GM12878 (cell line): ENCODE results near the gene KIFBP. TPM values are rescaled to one million over a fixed set of nuclear protein-coding genes. Genes with fewer than 3 reads are reported as not detected.

Experiments
- ATF3 ChIP-seq: IDR thresholded peaks from 2 replicates; pipeline ENCODE4 v1.6.1; 2011; ENCODE audit warnings: low read depth, mild to moderate bottlenecking, low read length, moderate library complexity, borderline replicate concordance; ENCODE audit errors: extremely low read depth
- BMI1 ChIP-seq: fragments of 450-650 bp; IDR thresholded peaks from 2 replicates; pipeline ENCODE4 v1.6.1; 2016; ENCODE audit warnings: mild to moderate bottlenecking, moderate library complexity, borderline replicate concordance
- CEBPB ChIP-seq, 2 experiments: fragments of 150-350 bp in 1 of 2; IDR thresholded peaks; 2 replicates each; pipeline ENCODE4 v1.6.1; 2012 to 2014; ENCODE audit warnings: low read depth in 2 of 2, low read length in 2 of 2, borderline replicate concordance in 1 of 2, inconsistent platforms in 1 of 2
- CUX1 ChIP-seq: IDR thresholded peaks from 2 replicates; pipeline ENCODE4 v1.6.1; 2012; ENCODE audit warnings: improper control_type of control experiment, low read depth, low read length; ENCODE audit not compliant: insufficient replicate concordance
- E2F4 ChIP-seq: IDR thresholded peaks from 2 replicates; pipeline ENCODE4 v1.6.1; 2012; ENCODE audit warnings: low read depth, low read length, improper control_type of control experiment
- GATAD2B ChIP-seq: fragments of 450-650 bp; conservative IDR thresholded peaks from 2 replicates; pipeline ENCODE4 v1.6.1; 2017; ENCODE audit warnings: low read depth, mild to moderate bottlenecking, moderate library complexity
- HCFC1 ChIP-seq: fragments of 150-350 bp; IDR thresholded peaks from 2 replicates; pipeline ENCODE4 v1.6.1; 2014; ENCODE audit warnings: low read length
- HDAC6 ChIP-seq: fragments of 200-600 bp; sonication (generic); IDR thresholded peaks from one replicate; pipeline ENCODE4 v1.8.0; 2017; ENCODE audit warnings: antibody characterized with exemption; ENCODE audit not compliant: unreplicated experiment
- MEF2A ChIP-seq: IDR thresholded peaks from 2 replicates; pipeline ENCODE4 v1.6.1; 2011; ENCODE audit warnings: low read depth, mild to moderate bottlenecking, low read length, moderate library complexity; ENCODE audit not compliant: insufficient read depth
- NFYB ChIP-seq: IDR thresholded peaks from 2 replicates; pipeline ENCODE4 v1.6.1; 2011; ENCODE audit warnings: low read depth, mild to moderate bottlenecking, low read length, improper control_type of control experiment, moderate library complexity; ENCODE audit not compliant: insufficient read depth
- NR2C2 ChIP-seq: IDR thresholded peaks from 2 replicates; pipeline ENCODE4 v1.6.1; 2011; ENCODE audit warnings: borderline replicate concordance, low read depth; ENCODE audit not compliant: control insufficient read depth, insufficient read length
- NR2F1 ChIP-seq: fragments of 450-650 bp; conservative IDR thresholded peaks from 2 replicates; pipeline ENCODE4 v1.6.1; 2017; ENCODE audit warnings: mild to moderate bottlenecking
- SKIL ChIP-seq: fragments of 450-650 bp; IDR thresholded peaks from 2 replicates; pipeline ENCODE4 v1.6.1; 2017; ENCODE audit warnings: mild to moderate bottlenecking, low read depth, inconsistent platforms; ENCODE audit not compliant: poor library complexity, severe bottlenecking
- SMAD5 ChIP-seq: IDR thresholded peaks from 2 replicates; pipeline ENCODE4 v1.6.1; 2016; ENCODE audit warnings: antibody characterized with exemption, low read depth
- SRF ChIP-seq, 2 experiments: IDR thresholded peaks; 2 replicates each; pipeline ENCODE4 v1.6.1; 2011; ENCODE audit warnings: low read depth in 2 of 2, low read length in 2 of 2, mild to moderate bottlenecking in 1 of 2, moderate library complexity in 1 of 2
- STAT1 ChIP-seq: fragments of 450-650 bp; conservative IDR thresholded peaks from 2 replicates; pipeline ENCODE4 v1.6.1; 2014; ENCODE audit warnings: antibody characterized with exemption, mild to moderate bottlenecking
- WRNIP1 ChIP-seq: IDR thresholded peaks from 2 replicates; pipeline ENCODE4 v1.6.1; 2011; ENCODE audit warnings: low read depth, low read length, improper control_type of control experiment, borderline replicate concordance
- YY1 ChIP-seq: IDR thresholded peaks from 2 replicates; pipeline ENCODE4 v1.6.1; 2011; ENCODE audit warnings: low read depth, mild to moderate bottlenecking, low read length
- polyA plus RNA-seq, 11 experiments: library from polyadenylated mRNA; depleted of rRNA in 4 of 11; unstranded in 6 of 11; stranded (reverse) in 5 of 11; fragments of >200 nt; fragmentation: Nextera tagmentation in 4 of 11; fragmentation: Illumina TruSeq in 1 of 11; extraction: Ambion mirVana in 4 of 11; extraction: Trizol in 1 of 11; gene quantifications; 1 replicate in 1 of 11; 2 replicates in 10 of 11; pipeline versions ENCODE4 v1.2.1 to v1.2.3, GENCODE V29; 2011 to 2016; ENCODE audit warnings: inconsistent platforms in 2 of 11, missing spikeins in 2 of 11, low read depth in 1 of 11
- total RNA-seq, 4 experiments: library from RNA; depleted of rRNA in 3 of 4; stranded (reverse); fragments of >200 nt in 3 of 4; fragmentation: Illumina TruSeq in 1 of 4; extraction: Trizol in 1 of 4; gene quantifications; 2 replicates each; pipeline versions ENCODE4 v1.2.1 to v1.2.3, GENCODE V29; 2013 to 2021

The KIFBP gene
- total and polyA plus RNA-seq, 10 of the 15 experiments (the other 5 are each of a cell fraction or from before 2014, with no cell fraction given): 8.6 to 29.5 (median 18.7) TPM

- TF ChIP-seq MEF2A (peak; percentile 47; the same call in 1 of the 2 replicates), GATAD2B (no peak; the same call in 1 of the 2 replicates), SRF (IDR thresholded peaks at IDR 0.05; ENCODE audit: low read depth in 2 of 2, low read length in 2 of 2) (no peak), E2F4 (no peak), NR2C2 (no peak), YY1 (0 out of 2 replicates have a peak, but pooled peaks have one; percentile 3), SKIL (peak; percentile 95), STAT1 (no peak), NFYB (no peak), CEBPB (IDR thresholded peaks at IDR 0.05; ENCODE audit: borderline replicate concordance in 1 of 2, low read depth in 2 of 2, low read length in 2 of 2) (peak in 1 of 2 experiments; percentile 79; a peak in 1 of 4 replicates), WRNIP1 (no peak), CUX1 (peak; percentile 43), HCFC1 (no peak), ATF3 (no peak), HDAC6 (no peak), BMI1 (no peak), SMAD5 (no peak), NR2F1 (no peak)
These were observed 57.1 kb downstream of the KIFBP start (continued) for GRCh38 chr10:69045441-69046300.
